Osteocyte (in vitro differentiated cells): ENCODE data around the gene NEUROG1. TPM values are rescaled to one million over a fixed set of nuclear protein-coding genes. Genes with fewer than 3 reads are reported as not detected.

Experiments
- DNase-seq: peaks from one replicate; pipeline ENCODE4 v3.0.0; 2021; ENCODE audit warnings: mixed read lengths; ENCODE audit not compliant: unreplicated experiment; ENCODE audit errors: extremely low spot score
- H3K27ac Mint-ChIP-seq: one replicate; pipeline ENCODE4 v1.8.0; 2021; ENCODE audit warnings: mild to moderate bottlenecking, mixed read lengths; ENCODE audit not compliant: unreplicated experiment
- H3K27me3 Mint-ChIP-seq: one replicate; pipeline ENCODE4 v1.8.0; 2021; ENCODE audit warnings: mixed read lengths; ENCODE audit not compliant: unreplicated experiment
- H3K36me3 Mint-ChIP-seq: one replicate; pipeline ENCODE4 v1.8.0; 2021; ENCODE audit warnings: mixed read lengths; ENCODE audit not compliant: unreplicated experiment
- H3K4me1 Mint-ChIP-seq: one replicate; pipeline ENCODE4 v1.8.0; 2021; ENCODE audit warnings: mixed read lengths; ENCODE audit not compliant: unreplicated experiment
- H3K4me3 Mint-ChIP-seq: one replicate; pipeline ENCODE4 v1.8.0; 2021; ENCODE audit warnings: mild to moderate bottlenecking, moderate library complexity, mixed read lengths; ENCODE audit not compliant: unreplicated experiment
- H3K9me3 Mint-ChIP-seq: one replicate; pipeline ENCODE4 v1.8.0; 2021; ENCODE audit warnings: mixed read lengths; ENCODE audit not compliant: unreplicated experiment
- total RNA-seq: library from RNA; stranded (reverse); gene quantifications from 2 replicates; pipeline ENCODE4 v1.2.1, GENCODE V29; 2021
- TF ChIP-seq, protein P1 (sequence below): fragments of 200-600 bp; sonication (generic); IDR thresholded peaks from 2 replicates; pipeline ENCODE4 v1.5.0; 2021; ENCODE audit warnings: antibody characterized with exemption, mild to moderate bottlenecking, moderate library complexity

Gene NEUROG1
- total RNA-seq, 1 donor from 2014 or later: not detected

DNA sequence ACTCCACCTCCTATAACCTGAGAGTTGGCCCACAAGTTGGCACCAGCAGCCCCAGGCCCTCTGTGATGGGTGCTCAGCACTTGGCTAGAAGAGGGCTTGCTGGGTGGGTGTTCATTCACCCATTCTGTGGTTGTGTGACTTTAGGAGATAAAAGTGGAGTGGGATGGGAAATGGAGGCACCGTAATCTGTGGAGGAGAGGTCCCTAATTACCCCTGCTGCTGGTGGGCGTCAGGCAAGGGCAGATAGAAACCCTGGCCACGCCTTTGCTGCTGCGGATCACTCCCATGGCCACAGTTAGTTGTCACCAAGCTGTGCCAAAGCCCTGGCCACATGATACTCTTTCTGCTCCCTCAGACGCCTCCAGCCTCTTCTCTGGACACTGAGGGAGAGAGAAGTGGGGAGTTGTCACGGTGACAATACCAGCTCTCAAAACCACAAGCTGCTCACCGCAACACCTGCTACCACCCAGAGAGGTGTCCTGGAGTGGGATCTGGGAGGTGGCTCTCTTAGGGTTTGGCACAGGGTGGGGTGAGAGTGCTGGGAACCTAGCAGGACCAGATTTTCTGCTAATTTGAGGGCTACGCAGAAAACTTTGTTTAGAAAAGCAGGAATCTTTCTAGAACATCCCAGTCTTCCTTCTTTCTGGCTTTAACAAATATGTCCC is 12.0 kb upstream of the NEUROG1 start:
- Mint-ChIP-seq H3K36me3 (no peaks in the 10 kb centered on the region), H3K4me3 (no peak overlapping the region), H3K27me3 (peaks cover 79% of the 10 kb centered on the region), H3K27ac (no peak overlapping the region), H3K9me3 (no peaks in the 10 kb centered on the region), H3K4me1 (peaks cover 20% of the 10 kb centered on the region)
- no peak for DNase-seq
- TF ChIP-seq, protein P1, sequence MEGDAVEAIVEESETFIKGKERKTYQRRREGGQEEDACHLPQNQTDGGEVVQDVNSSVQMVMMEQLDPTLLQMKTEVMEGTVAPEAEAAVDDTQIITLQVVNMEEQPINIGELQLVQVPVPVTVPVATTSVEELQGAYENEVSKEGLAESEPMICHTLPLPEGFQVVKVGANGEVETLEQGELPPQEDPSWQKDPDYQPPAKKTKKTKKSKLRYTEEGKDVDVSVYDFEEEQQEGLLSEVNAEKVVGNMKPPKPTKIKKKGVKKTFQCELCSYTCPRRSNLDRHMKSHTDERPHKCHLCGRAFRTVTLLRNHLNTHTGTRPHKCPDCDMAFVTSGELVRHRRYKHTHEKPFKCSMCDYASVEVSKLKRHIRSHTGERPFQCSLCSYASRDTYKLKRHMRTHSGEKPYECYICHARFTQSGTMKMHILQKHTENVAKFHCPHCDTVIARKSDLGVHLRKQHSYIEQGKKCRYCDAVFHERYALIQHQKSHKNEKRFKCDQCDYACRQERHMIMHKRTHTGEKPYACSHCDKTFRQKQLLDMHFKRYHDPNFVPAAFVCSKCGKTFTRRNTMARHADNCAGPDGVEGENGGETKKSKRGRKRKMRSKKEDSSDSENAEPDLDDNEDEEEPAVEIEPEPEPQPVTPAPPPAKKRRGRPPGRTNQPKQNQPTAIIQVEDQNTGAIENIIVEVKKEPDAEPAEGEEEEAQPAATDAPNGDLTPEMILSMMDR: no peak

DNA sequence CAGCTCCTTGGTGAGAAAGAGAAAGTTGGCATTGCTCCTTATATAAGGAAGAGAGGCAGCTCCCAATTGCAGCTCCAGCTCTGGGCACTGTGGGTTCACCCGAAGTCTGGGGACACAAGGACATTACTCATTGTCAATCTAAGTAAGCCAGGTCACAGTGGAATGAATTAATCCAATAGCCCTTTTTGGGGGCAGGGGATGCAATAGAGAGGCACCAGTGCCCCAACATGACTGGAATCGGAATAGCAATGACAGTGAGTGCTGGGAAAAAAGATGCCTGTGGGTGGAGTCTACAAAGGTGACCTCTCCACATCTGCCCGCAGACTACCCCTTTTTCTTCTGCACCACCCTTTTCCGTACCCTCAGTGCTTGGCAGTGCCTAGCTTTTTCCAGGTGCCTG is 11.1 kb upstream of the NEUROG1 start:
- H3K4me1 Mint-ChIP-seq: peaks cover 20% of the 10 kb centered on the region
- H3K36me3 Mint-ChIP-seq: no peaks in the 10 kb centered on the region
- H3K27ac Mint-ChIP-seq: no peak overlapping the region
- H3K9me3 Mint-ChIP-seq: no peaks in the 10 kb centered on the region
- peaks cover 84% of the 10 kb centered on the region for H3K27me3 Mint-ChIP-seq
- no peak overlapping the region for H3K4me3 Mint-ChIP-seq
- TF ChIP-seq, protein P1: no peak
- DNase-seq: no peak

DNA sequence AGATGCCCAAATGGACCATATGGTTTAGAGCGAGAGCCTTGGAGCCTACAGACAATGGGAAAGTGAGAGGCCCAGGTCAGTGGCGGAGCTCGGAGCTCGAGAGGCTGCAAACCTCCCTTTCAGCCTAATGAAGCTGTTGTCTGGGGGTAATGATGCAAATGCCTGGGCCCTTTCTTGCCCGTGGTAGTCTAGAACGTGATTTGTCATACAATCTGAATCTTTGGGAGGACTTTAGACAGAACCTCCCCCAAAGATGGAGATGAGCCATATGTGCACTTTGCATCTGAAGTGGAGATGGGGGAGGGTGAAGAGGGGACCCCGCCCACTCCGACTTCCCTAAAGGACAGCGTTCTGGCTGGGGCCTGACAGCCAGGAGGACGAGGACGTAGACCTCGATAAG is 10.3 kb upstream of the NEUROG1 start:
- TF ChIP-seq, protein P1: no peak
- Mint-ChIP-seq H3K4me3 (no peak overlapping the region), H3K36me3 (no peaks in the 10 kb centered on the region), H3K9me3 (no peaks in the 10 kb centered on the region), H3K27me3 (peaks cover 90% of the 10 kb centered on the region), H3K27ac (no peak overlapping the region), H3K4me1 (peaks cover 20% of the 10 kb centered on the region)
- no peak for DNase-seq

DNA sequence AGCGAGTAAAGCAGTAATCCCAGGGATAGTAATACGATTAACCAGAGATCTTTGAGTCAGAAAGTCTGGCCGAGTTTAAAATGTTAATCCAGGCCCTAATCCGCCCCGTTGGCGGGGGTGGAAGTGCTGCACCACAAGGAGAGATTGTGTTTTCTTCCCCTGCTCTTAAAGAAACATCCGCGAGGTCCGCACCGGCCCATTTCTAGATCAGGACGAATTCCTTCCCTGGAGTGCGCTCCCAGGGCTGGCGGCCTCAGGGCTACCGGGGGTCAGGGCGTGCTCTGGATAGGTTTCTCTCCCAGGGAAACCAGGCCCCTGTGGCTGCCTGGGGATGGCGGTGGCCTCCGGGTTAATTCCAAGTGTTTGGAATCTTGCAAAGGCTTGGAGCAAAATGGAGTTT is 9.3 kb upstream of the NEUROG1 start:
- TF ChIP-seq, protein P1: no peak
- Mint-ChIP-seq H3K27ac (no peak overlapping the region), H3K9me3 (no peaks in the 10 kb centered on the region), H3K36me3 (no peaks in the 10 kb centered on the region), H3K27me3 (peaks cover 95% of the 10 kb centered on the region), H3K4me1 (peaks cover 20% of the 10 kb centered on the region), H3K4me3 (no peak overlapping the region)
- DNase-seq: no peak

DNA sequence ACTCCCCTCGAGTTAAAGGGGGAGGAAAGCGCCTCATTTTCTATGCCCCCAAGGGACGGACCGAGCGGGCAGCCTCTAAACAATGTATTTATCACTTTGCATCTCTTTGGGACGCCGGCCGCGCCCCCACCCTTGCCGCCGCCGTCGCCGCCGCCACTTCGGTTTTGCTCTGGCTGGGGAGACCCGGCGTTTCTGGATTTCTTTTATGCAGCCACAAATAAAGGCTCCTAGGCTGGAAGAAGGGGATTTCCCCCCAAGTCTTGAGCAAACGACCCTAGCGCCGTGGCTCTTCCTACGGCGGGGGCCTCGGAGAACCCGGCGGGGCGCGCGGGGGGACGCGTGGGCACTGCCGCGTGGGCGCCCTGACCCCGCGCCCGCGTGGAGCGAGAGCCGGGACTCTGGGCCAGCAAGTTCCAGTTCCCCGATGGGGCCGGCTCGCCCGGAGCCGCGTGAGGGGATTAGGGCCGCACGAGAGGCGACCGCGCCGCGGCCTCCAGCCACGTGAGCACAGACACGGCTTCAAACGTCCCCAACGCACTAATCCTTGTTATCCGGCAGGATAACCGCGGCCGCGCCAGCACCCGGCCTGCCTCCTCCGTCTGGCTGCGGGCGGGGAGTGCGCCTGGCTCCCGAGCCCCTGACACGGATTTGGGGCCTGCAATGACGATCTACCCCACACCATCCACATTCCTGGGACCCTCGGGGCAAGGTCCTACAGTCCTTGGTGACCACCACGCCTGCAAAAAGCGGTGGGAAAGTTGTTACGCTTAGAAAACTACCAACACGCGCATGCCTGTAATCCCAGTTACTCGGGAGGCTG is 7.9 kb upstream of the NEUROG1 start:
- Mint-ChIP-seq H3K4me1 (peaks cover 20% of the 10 kb centered on the region), H3K27ac (no peak overlapping the region), H3K27me3 (peaks cover 95% of the 10 kb centered on the region), H3K36me3 (no peaks in the 10 kb centered on the region), H3K9me3 (no peaks in the 10 kb centered on the region), H3K4me3 (peak overlapping the region; percentile 68)
- DNase-seq: no peak
- TF ChIP-seq, protein P1: no peak
